Measurements from ENCODE around the gene RNF220.

Gene RNF220

GRCh38 chr1:44437107-44437716, 32.2 kb downstream of the RNF220 start:
- Mint-ChIP-seq H3K27ac (no peak overlapping the region), H3K36me3 (ENCODE audit: low read depth) (no peaks in the 10 kb centered on the region), H3K4me1 (ENCODE audit: low read depth) (no peaks in the 10 kb centered on the region), H3K27me3 (peaks cover 9% of the 10 kb centered on the region), H3K4me3 (no peak overlapping the region), H3K9me3 (no peaks in the 10 kb centered on the region)
- no peak for DNase-seq

- Mint-ChIP-seq H3K4me3 (no peak overlapping the region), H3K27me3 (no peaks in the 10 kb centered on the region), H3K4me1 (ENCODE audit: low read depth) (no peaks in the 10 kb centered on the region), H3K27ac (no peak overlapping the region), H3K9me3 (no peaks in the 10 kb centered on the region), H3K36me3 (ENCODE audit: low read depth) (no peaks in the 10 kb centered on the region)
- DNase-seq, result no peak
These were observed 37.7 kb downstream of the RNF220 start for GRCh38 chr1:44442791-44443190.

GRCh38 chr1:44447051-44447810, 42.2 kb downstream of the RNF220 start:
- peaks cover 3% of the 10 kb centered on the region for H3K27me3 Mint-ChIP-seq
- H3K27ac Mint-ChIP-seq, result no peak overlapping the region
- no peak overlapping the region for H3K4me3 Mint-ChIP-seq
- no peaks in the 10 kb centered on the region for H3K4me1 Mint-ChIP-seq (ENCODE audit: low read depth)
- DNase-seq, result no peak
- no peaks in the 10 kb centered on the region for H3K9me3 Mint-ChIP-seq
- no peaks in the 10 kb centered on the region for H3K36me3 Mint-ChIP-seq (ENCODE audit: low read depth)

- Mint-ChIP-seq H3K4me1 (ENCODE audit: low read depth) (no peaks in the 10 kb centered on the region), H3K36me3 (ENCODE audit: low read depth) (no peaks in the 10 kb centered on the region), H3K4me3 (no peak overlapping the region), H3K9me3 (peaks cover 2% of the 10 kb centered on the region), H3K27ac (no peak overlapping the region), H3K27me3 (peaks cover 45% of the 10 kb centered on the region)
- no peak for DNase-seq
These were observed 48.8 kb downstream of the RNF220 start for GRCh38 chr1:44453798-44454349.

- H3K4me1 Mint-ChIP-seq (ENCODE audit: low read depth), result no peaks in the 10 kb centered on the region
- no peak overlapping the region for H3K27ac Mint-ChIP-seq
- no peak overlapping the region for H3K4me3 Mint-ChIP-seq
- no peak for DNase-seq
- H3K27me3 Mint-ChIP-seq, result peaks cover 50% of the 10 kb centered on the region
- H3K36me3 Mint-ChIP-seq (ENCODE audit: low read depth), result no peaks in the 10 kb centered on the region
- H3K9me3 Mint-ChIP-seq, result peaks cover 2% of the 10 kb centered on the region
These were observed 49.6 kb downstream of the RNF220 start for GRCh38 chr1:44454704-44455103.

- H3K4me3 Mint-ChIP-seq, result no peak overlapping the region
- peaks cover 45% of the 10 kb centered on the region for H3K27me3 Mint-ChIP-seq
- H3K4me1 Mint-ChIP-seq (ENCODE audit: low read depth), result no peaks in the 10 kb centered on the region
- H3K27ac Mint-ChIP-seq, result no peak overlapping the region
- DNase-seq, result no peak
- no peaks in the 10 kb centered on the region for H3K36me3 Mint-ChIP-seq (ENCODE audit: low read depth)
- H3K9me3 Mint-ChIP-seq, result peaks cover 4% of the 10 kb centered on the region
These were observed 55.2 kb downstream of the RNF220 start for GRCh38 chr1:44460107-44460882.

GRCh38 chr1:44464361-44464760, 59.3 kb downstream of the RNF220 start:
- H3K9me3 Mint-ChIP-seq, result peaks cover 4% of the 10 kb centered on the region

GRCh38 chr1:44467566-44467965, 62.5 kb downstream of the RNF220 start:
- H3K4me3 Mint-ChIP-seq, result no peak overlapping the region
- H3K27me3 Mint-ChIP-seq, result peaks cover 22% of the 10 kb centered on the region
- peaks cover 12% of the 10 kb centered on the region for H3K9me3 Mint-ChIP-seq
- no peak overlapping the region for H3K27ac Mint-ChIP-seq
- H3K4me1 Mint-ChIP-seq (ENCODE audit: low read depth), result peaks cover 3% of the 10 kb centered on the region
- DNase-seq, result no peak
- H3K36me3 Mint-ChIP-seq (ENCODE audit: low read depth), result no peaks in the 10 kb centered on the region

More at GRCh38 chr1:44464361-44464760, 59.3 kb downstream of the RNF220 start:
- H3K36me3 Mint-ChIP-seq (ENCODE audit: low read depth), result no peaks in the 10 kb centered on the region
- no peak for DNase-seq
- peaks cover 22% of the 10 kb centered on the region for H3K27me3 Mint-ChIP-seq
- no peak overlapping the region for H3K27ac Mint-ChIP-seq
- no peaks in the 10 kb centered on the region for H3K4me1 Mint-ChIP-seq (ENCODE audit: low read depth)
- no peak overlapping the region for H3K4me3 Mint-ChIP-seq

GRCh38 chr1:44471911-44472453, 66.9 kb downstream of the RNF220 start:
- peaks cover 7% of the 10 kb centered on the region for H3K9me3 Mint-ChIP-seq
- no peaks in the 10 kb centered on the region for H3K36me3 Mint-ChIP-seq (ENCODE audit: low read depth)
- peaks cover 11% of the 10 kb centered on the region for H3K4me1 Mint-ChIP-seq (ENCODE audit: low read depth)
- peaks cover 19% of the 10 kb centered on the region for H3K27me3 Mint-ChIP-seq
- H3K4me3 Mint-ChIP-seq, result no peak overlapping the region
- no peak for DNase-seq
- no peak overlapping the region for H3K27ac Mint-ChIP-seq

- peaks cover 11% of the 10 kb centered on the region for H3K4me1 Mint-ChIP-seq (ENCODE audit: low read depth)
- peaks cover 7% of the 10 kb centered on the region for H3K9me3 Mint-ChIP-seq
- H3K27me3 Mint-ChIP-seq, result peaks cover 19% of the 10 kb centered on the region
- DNase-seq, result no peak
- H3K36me3 Mint-ChIP-seq (ENCODE audit: low read depth), result no peaks in the 10 kb centered on the region
- H3K27ac Mint-ChIP-seq, result no peak overlapping the region
- H3K4me3 Mint-ChIP-seq, result no peak overlapping the region
These were observed 67.8 kb downstream of the RNF220 start for GRCh38 chr1:44472620-44473525.

GRCh38 chr1:44476891-44477290, 71.8 kb downstream of the RNF220 start:
- no peak for DNase-seq
- Mint-ChIP-seq H3K36me3 (ENCODE audit: low read depth) (no peaks in the 10 kb centered on the region), H3K27ac (no peak overlapping the region), H3K4me3 (no peak overlapping the region), H3K27me3 (peaks cover 24% of the 10 kb centered on the region), H3K9me3 (peaks cover 5% of the 10 kb centered on the region), H3K4me1 (ENCODE audit: low read depth) (peaks cover 11% of the 10 kb centered on the region)

- Mint-ChIP-seq H3K27ac (no peak overlapping the region), H3K36me3 (ENCODE audit: low read depth) (no peaks in the 10 kb centered on the region), H3K27me3 (peaks cover 41% of the 10 kb centered on the region), H3K4me3 (no peak overlapping the region), H3K9me3 (no peaks in the 10 kb centered on the region), H3K4me1 (ENCODE audit: low read depth) (peaks cover 2% of the 10 kb centered on the region)
- DNase-seq, result no peak
These were observed 76.6 kb downstream of the RNF220 start for GRCh38 chr1:44481701-44482100.

- no peaks in the 10 kb centered on the region for H3K9me3 Mint-ChIP-seq
- H3K36me3 Mint-ChIP-seq (ENCODE audit: low read depth), result no peaks in the 10 kb centered on the region
- H3K4me3 Mint-ChIP-seq, result no peak overlapping the region
- DNase-seq, result no peak
- peaks cover 41% of the 10 kb centered on the region for H3K27me3 Mint-ChIP-seq
- H3K27ac Mint-ChIP-seq, result no peak overlapping the region
- peaks cover 2% of the 10 kb centered on the region for H3K4me1 Mint-ChIP-seq (ENCODE audit: low read depth)
These were observed 78.2 kb downstream of the RNF220 start for GRCh38 chr1:44483089-44483874.
